Gastrocnemius medialis (tissue), 4 donors: ENCODE results near the gene ERC1. TPM values are rescaled to one million over a fixed set of nuclear protein-coding genes. Genes with fewer than 3 reads are reported as not detected.

Source experiments
- ATAC-seq, 2 donors: fragments of 150-250 bp; one replicate each; pipeline ENCODE4 v1.9.1; 2016
- DNase-seq, 2 donors: peaks; one replicate each; pipeline ENCODE4 v3.0.0-alpha.2; 2019
- H3K27ac ChIP-seq, 4 donors: fragments of 200-600 bp; sonication (generic); 1 replicate in 1 of 4; 2 replicates in 3 of 4; pipeline ENCODE4 v1.5.1; 2016 to 2018; ENCODE audit warnings: mild to moderate bottlenecking in 2 of 4, moderate library complexity in 1 of 4
- H3K27me3 ChIP-seq, 3 donors: fragments of 200-600 bp; sonication (generic) in 2 of 3; 1 replicate in 1 of 3; 2 replicates in 2 of 3; pipeline versions ENCODE4 v1.5.1 to v1.6.0; 2016 to 2019; ENCODE audit warnings: mild to moderate bottlenecking in 1 of 3, moderate library complexity in 1 of 3
- H3K36me3 ChIP-seq, 2 donors: fragments of 200-600 bp; sonication (generic) in 1 of 2; one replicate each; pipeline ENCODE4 v1.5.1; 2017 to 2018
- H3K4me1 ChIP-seq, 2 donors: fragments of 200-600 bp; sonication (generic) in 1 of 2; one replicate each; pipeline ENCODE4 v1.5.1; 2016 to 2017; ENCODE audit warnings: mild to moderate bottlenecking in 2 of 2
- H3K4me3 ChIP-seq, 4 donors: fragments of 200-600 bp; sonication (generic) in 3 of 4; 1 replicate in 1 of 4; 2 replicates in 3 of 4; pipeline ENCODE4 v1.5.1; 2016 to 2019; ENCODE audit warnings: mild to moderate bottlenecking in 2 of 4
- H3K9me3 ChIP-seq, 3 donors: fragments of 200-600 bp; sonication (generic) in 2 of 3; 1 replicate in 1 of 3; 2 replicates in 2 of 3; pipeline ENCODE4 v1.5.1; 2016 to 2019
- POLR2A ChIP-seq, 2 donors: fragments of 450-650 bp; IDR thresholded peaks; one replicate each; pipeline ENCODE4 v1.6.1; 2017; ENCODE audit warnings: antibody characterized with exemption in 2 of 2, mild to moderate bottlenecking in 2 of 2, moderate library complexity in 2 of 2
- in situ Hi-C, 4 donors: fragments of 200-750 bp; cut with MboI; loops; one replicate each; pipeline versions ENCODE4 v1.15.0 to v1.8.0; 2017; ENCODE audit warnings: low sequenced_read_pairs in 4 of 4
- intact Hi-C: fragments of 100-400 bp; cut with DNase I; formaldehyde crosslinking; loops from one replicate; pipeline ENCODE4 v1.15.1; 2023; ENCODE audit warnings: low total_unique reads
- total RNA-seq, 4 donors: library from RNA; depleted of rRNA; stranded (reverse); fragments of >200 nt; gene quantifications; one replicate each; pipeline versions ENCODE4 v1.1.0 to v1.2.3, GENCODE V29; 2016
- TF ChIP-seq, protein P1 (sequence below), 5 experiments: fragments of 450-650 bp in 3 of 5; fragments of 200-600 bp in 2 of 5; sonication (generic) in 2 of 5; IDR thresholded peaks in 4 of 5; conservative IDR thresholded peaks in 1 of 5; 1 replicate in 4 of 5; 2 replicates in 1 of 5; pipeline ENCODE4 v1.5.1; 2016 to 2019; ENCODE audit warnings: antibody characterized with exemption in 5 of 5, mild to moderate bottlenecking in 3 of 5, moderate library complexity in 3 of 5

Gene ERC1
- total RNA-seq, 4 donors from 2014 or later, result 20.3 to 39.1 (median 23.5) TPM

DNA sequence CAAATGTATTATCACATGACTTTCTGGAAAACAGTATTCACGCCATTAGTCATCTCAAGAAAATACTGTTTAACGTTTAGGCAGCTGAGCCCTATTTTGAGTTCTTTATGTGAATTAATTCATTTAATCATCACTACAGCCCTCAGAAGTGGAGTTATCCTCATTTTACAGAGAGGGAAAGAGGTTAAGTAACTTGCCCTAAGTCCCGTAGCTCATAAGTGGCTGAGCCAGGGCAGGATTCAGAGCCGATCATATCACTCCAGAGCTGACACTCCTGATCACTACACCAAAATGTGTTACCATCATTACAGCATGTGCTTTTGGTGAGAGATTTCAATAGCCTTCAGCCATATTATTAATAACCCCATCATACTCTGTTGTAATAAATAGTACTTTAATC lies 392.7 kb downstream of the ERC1 start:
- TF ChIP-seq, protein P1, sequence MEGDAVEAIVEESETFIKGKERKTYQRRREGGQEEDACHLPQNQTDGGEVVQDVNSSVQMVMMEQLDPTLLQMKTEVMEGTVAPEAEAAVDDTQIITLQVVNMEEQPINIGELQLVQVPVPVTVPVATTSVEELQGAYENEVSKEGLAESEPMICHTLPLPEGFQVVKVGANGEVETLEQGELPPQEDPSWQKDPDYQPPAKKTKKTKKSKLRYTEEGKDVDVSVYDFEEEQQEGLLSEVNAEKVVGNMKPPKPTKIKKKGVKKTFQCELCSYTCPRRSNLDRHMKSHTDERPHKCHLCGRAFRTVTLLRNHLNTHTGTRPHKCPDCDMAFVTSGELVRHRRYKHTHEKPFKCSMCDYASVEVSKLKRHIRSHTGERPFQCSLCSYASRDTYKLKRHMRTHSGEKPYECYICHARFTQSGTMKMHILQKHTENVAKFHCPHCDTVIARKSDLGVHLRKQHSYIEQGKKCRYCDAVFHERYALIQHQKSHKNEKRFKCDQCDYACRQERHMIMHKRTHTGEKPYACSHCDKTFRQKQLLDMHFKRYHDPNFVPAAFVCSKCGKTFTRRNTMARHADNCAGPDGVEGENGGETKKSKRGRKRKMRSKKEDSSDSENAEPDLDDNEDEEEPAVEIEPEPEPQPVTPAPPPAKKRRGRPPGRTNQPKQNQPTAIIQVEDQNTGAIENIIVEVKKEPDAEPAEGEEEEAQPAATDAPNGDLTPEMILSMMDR (IDR thresholded peaks at IDR 0.05 in 4 of 5, conservative IDR thresholded peaks at IDR 0.05 in 1 of 5), result no peak
- no peak for TF ChIP-seq POLR2A (IDR thresholded peaks at IDR 0.05)
- ATAC-seq (no peak), DNase-seq (no peak)
- no peaks in the 10 kb centered on the region for H3K9me3 ChIP-seq
- H3K36me3 ChIP-seq, result no peaks in the 10 kb centered on the region
- no peak overlapping the region for H3K4me3 ChIP-seq
- H3K27me3 ChIP-seq, result no peaks in the 10 kb centered on the region
- no peak overlapping the region for H3K27ac ChIP-seq
- intact Hi-C loops, result no loop called here
- in situ Hi-C loops, result no loop called here
- no peaks in the 10 kb centered on the region for H3K4me1 ChIP-seq

DNA sequence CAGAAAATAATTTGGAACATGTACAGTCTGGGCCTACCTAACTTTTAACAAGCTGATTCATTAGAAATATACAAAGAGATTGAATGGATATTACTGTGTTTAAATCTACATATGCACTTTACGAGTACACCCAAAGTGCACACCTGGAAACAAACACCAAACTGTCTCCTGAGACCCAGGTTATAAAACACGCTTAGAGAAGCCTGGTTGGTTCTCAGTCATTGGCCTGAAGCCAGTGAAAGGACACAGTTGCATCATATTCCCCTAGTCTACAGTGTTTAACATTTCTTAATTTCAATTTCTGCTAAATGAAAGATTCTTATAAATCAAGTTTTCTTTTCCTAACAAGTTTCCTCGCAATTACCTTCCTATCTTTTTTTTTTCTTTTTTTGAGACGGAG lies 393.9 kb downstream of the ERC1 start:
- no peaks in the 10 kb centered on the region for H3K27me3 ChIP-seq
- intact Hi-C loops, result no loop called here
- no peak overlapping the region for H3K4me3 ChIP-seq
- no peak for DNase-seq
- no peak overlapping the region for H3K27ac ChIP-seq
- no peaks in the 10 kb centered on the region for H3K36me3 ChIP-seq
- H3K9me3 ChIP-seq, result no peaks in the 10 kb centered on the region
- TF ChIP-seq, protein P1 (IDR thresholded peaks at IDR 0.05 in 4 of 5, conservative IDR thresholded peaks at IDR 0.05 in 1 of 5), result no peak
- no peak for TF ChIP-seq POLR2A (IDR thresholded peaks at IDR 0.05)
- ATAC-seq, result no peak
- in situ Hi-C loops, result no loop called here
- no peaks in the 10 kb centered on the region for H3K4me1 ChIP-seq

DNA sequence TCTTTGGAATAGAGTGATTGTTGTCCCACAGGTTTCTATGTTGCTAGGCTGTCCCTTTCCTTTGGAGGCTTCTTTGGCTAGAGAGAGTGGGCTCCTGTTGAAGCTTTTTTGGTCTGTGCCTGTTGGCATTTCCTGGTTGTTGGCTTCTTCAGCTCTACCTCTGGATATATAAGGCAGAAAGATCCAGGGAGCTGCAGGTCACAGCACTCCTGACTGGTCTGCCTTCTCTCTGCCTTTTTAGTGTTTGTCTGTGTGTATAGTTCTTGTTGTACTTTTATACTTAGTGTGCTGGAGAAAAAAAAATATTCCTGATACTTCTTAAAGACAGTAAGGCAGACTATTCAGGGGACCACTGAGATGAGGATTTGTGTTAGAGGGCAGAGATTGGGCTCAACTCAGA lies 400.7 kb downstream of the ERC1 start:
- Histone ChIP-seq H3K9me3 (no peaks in the 10 kb centered on the region), H3K4me1 (no peaks in the 10 kb centered on the region), H3K27me3 (no peaks in the 10 kb centered on the region), H3K27ac (no peak overlapping the region), H3K4me3 (no peak overlapping the region), H3K36me3 (no peaks in the 10 kb centered on the region)
- DNase-seq, result no peak
- ATAC-seq, result no peak
- intact Hi-C loops (no loop called here), in situ Hi-C loops (no loop called here)
- TF ChIP-seq, protein P1 (IDR thresholded peaks at IDR 0.05 in 4 of 5, conservative IDR thresholded peaks at IDR 0.05 in 1 of 5), result no peak
- no peak for TF ChIP-seq POLR2A (IDR thresholded peaks at IDR 0.05)

DNA sequence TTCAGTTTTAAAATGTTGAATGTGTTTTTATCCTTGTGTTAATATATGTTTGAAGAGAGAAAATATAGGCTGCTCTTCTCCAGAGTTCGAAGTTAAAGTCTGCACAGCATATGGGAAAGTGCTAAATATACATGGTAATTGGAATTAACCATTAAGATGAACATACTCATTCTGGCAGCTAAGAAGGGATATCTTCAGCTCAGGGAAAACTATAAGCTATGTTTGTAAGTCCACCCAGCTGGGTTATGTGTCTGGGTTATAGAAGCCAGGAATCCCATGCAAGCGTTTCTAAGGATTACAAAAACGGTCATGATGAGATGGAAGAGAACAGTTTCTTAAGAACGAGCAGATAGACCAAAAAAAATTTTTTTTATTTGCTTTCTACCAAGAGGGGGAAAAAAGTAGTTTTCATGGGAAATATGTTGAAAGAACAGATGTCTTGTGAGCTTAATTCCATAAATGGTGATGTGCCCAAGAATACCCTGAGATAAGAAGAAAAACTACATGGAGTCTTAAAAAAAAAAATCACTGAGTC lies 404.5 kb downstream of the ERC1 start:
- Histone ChIP-seq H3K27ac (no peak overlapping the region), H3K36me3 (no peaks in the 10 kb centered on the region), H3K4me1 (no peaks in the 10 kb centered on the region), H3K27me3 (no peaks in the 10 kb centered on the region), H3K9me3 (no peaks in the 10 kb centered on the region), H3K4me3 (no peak overlapping the region)
- TF ChIP-seq, protein P1 (IDR thresholded peaks at IDR 0.05 in 4 of 5, conservative IDR thresholded peaks at IDR 0.05 in 1 of 5), result no peak
- TF ChIP-seq POLR2A (IDR thresholded peaks at IDR 0.05), result no peak
- DNase-seq, result no peak
- no peak for ATAC-seq
- in situ Hi-C loops, result no loop called here
- intact Hi-C loops, result no loop called here

DNA sequence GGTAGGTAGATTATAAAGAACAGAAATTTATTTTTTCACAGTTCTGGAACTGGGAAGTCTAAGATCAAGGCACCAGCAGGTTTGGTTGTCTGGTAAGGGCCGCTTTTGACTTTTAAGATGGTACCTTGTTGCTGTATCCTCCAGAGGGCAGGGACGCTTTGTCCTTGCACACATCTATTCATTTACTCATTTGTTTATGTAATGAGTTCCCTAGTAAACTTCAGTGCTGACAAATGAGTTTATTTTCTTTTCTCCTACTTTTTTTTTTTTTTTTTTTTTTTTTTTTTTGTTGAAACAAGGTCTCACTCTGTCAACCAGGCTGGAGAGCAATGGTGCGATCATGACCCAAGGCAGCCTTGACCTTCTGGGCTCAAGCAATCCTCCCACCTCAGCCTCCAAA lies 407.6 kb downstream of the ERC1 start:
- H3K4me3 ChIP-seq, result no peak overlapping the region
- no peaks in the 10 kb centered on the region for H3K36me3 ChIP-seq
- no peaks in the 10 kb centered on the region for H3K27me3 ChIP-seq
- ATAC-seq (no peak), DNase-seq (no peak)
- TF ChIP-seq, protein P1 (IDR thresholded peaks at IDR 0.05 in 4 of 5, conservative IDR thresholded peaks at IDR 0.05 in 1 of 5), result no peak
- TF ChIP-seq POLR2A (IDR thresholded peaks at IDR 0.05), result no peak
- no peaks in the 10 kb centered on the region for H3K4me1 ChIP-seq
- in situ Hi-C loops, result no loop called here
- H3K9me3 ChIP-seq, result no peaks in the 10 kb centered on the region
- no peak overlapping the region for H3K27ac ChIP-seq
- intact Hi-C loops, result no loop called here
